HG03457 (cell line): ENCODE data around the gene ADISSP.

Experiments used
- ATAC-seq: cut with Tn5 transposase; IDR thresholded peaks from one replicate; pipeline ENCODE4 v1.9.1; 2021; ENCODE audit warnings: moderate number of reproducible peaks; ENCODE audit not compliant: unreplicated experiment

ADISSP gene

GRCh38 chr20:3767427-3768341 is at the start of gene ADISSP:
ADISSP (minus strand) TSS chr20:3767753; CDS start chr20:3760100, 7,653 bp downstream.
- ATAC-seq: peak; percentile 91

- ATAC-seq: no peak
Measured at GRCh38 chr20:3815703-3816315, 48.3 kb upstream of the ADISSP start.

- ATAC-seq: no peak
Measured at GRCh38 chr20:3814928-3815495, 47.5 kb upstream of the ADISSP start.

GRCh38 chr20:3813848-3814581 is 46.5 kb upstream of the ADISSP start:
- ATAC-seq: no peak

- no peak for ATAC-seq
Measured at GRCh38 chr20:3812975-3813847, 45.7 kb upstream of the ADISSP start.

GRCh38 chr20:3812259-3812681 is 44.7 kb upstream of the ADISSP start:
- ATAC-seq: no peak

GRCh38 chr20:3811467-3812258 is 44.1 kb upstream of the ADISSP start:
- no peak for ATAC-seq

- ATAC-seq: no peak
Measured at GRCh38 chr20:3808544-3808943, 41.0 kb upstream of the ADISSP start.

- no peak for ATAC-seq
Measured at GRCh38 chr20:3804781-3805180, 37.2 kb upstream of the ADISSP start.

- no peak for ATAC-seq
Measured at GRCh38 chr20:3804254-3804751, 36.8 kb upstream of the ADISSP start.

- ATAC-seq: no peak
Measured at GRCh38 chr20:3803854-3804253, 36.3 kb upstream of the ADISSP start.

- no peak for ATAC-seq
Measured at GRCh38 chr20:3803289-3803688, 35.7 kb upstream of the ADISSP start.

GRCh38 chr20:3802524-3803239 is 35.1 kb upstream of the ADISSP start:
- ATAC-seq: no peak

GRCh38 chr20:3801846-3802245 is 34.3 kb upstream of the ADISSP start:
- no peak for ATAC-seq

GRCh38 chr20:3801299-3801698 is 33.7 kb upstream of the ADISSP start:
- ATAC-seq: no peak

GRCh38 chr20:3800878-3801260 is 33.3 kb upstream of the ADISSP start:
- ATAC-seq: no peak

- ATAC-seq: no peak
Measured at GRCh38 chr20:3800256-3800877, 32.8 kb upstream of the ADISSP start.

- no peak for ATAC-seq
Measured at GRCh38 chr20:3798908-3799248, 31.3 kb upstream of the ADISSP start.
